GM21825 (cell line): Measurements from ENCODE around the gene XIAP.
"Not testable (repeated sequence)": the region's sequence is repeated elsewhere in the genome, so short reads cannot be mapped to it uniquely, and the experiment has no call there.

Source experiments
- ATAC-seq: cut with Tn5 transposase; IDR thresholded peaks from one replicate; pipeline ENCODE4 v1.9.1; 2021; ENCODE audit warnings: mild to moderate bottlenecking, moderate library complexity; ENCODE audit not compliant: unreplicated experiment

The XIAP gene

DNA sequence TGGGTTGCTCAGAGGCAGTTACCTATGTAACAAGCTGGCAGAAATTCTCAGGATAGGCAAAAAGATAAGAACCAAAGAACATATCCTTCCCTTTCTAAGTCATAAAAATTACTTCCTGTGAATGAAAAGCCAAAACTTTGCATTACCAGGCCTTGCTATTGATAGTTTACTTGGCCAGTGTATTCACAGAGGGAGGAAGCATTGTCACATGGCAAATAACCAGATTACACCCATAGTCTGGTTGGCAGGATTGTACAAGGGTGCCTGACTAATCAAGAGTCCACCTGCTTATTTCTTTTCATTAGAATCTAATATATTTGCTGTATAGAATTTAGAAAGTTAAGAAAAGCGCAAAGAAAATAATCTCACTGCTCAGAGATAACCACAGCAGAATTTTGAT is 14.1 kb downstream of the XIAP start:
- no peak for ATAC-seq

DNA sequence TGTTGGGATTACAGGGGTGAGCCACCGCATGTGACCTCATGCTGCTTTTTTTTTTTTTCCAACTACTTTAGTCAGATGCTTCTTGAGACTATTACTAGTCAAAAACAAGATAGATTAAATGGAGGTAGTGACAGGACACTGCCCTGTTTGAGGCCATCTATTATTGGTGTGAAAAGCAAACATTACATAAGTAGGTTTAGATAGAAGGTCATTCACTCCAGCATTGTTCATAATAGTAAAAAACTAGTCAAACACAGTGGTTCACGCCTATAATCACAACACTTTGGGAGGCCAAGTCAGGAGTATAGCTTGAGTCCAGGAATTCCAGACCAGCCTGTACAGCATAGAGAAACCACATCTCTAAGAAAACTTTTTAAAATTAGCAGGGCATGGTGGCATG is 16.3 kb downstream of the XIAP start:
- ATAC-seq = no peak

- ATAC-seq = no peak
Observed at GRCh38 chrX:123876844-123877243, 17.0 kb downstream of the XIAP start.

GRCh38 chrX:123878252-123878721 is 18.4 kb downstream of the XIAP start:
- peak; percentile 86 for ATAC-seq

GRCh38 chrX:123881330-123881729 is 21.5 kb downstream of the XIAP start:
- ATAC-seq = no peak

GRCh38 chrX:123882391-123882790 is 22.5 kb downstream of the XIAP start:
- no peak for ATAC-seq

DNA sequence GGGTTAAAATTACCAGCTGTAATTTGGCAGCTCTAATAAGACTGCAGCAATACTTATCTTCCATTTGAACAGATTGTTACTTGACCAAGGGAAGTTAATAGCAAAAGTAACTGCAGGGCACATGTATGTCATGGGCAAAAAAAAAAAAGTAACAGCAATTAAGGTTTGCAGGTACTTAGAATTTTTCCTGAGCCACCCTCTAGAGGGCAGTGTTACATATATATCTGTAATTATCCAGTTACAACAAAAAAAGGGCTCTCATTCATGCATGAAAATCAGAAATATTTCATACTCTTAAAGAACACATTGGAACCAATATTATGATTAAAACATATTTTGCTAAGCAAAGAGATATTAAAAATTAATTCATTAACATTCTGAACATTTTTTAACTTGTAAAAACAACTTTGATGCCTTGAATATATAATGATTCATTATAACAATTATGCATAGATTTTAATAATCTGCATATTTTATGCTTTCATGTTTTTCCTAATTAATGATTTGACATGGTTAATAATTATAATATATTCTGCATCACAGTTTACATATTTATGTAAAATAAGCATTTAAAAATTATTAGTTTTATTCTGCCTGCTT is 25.1 kb downstream of the XIAP start:
- ATAC-seq = no peak

DNA sequence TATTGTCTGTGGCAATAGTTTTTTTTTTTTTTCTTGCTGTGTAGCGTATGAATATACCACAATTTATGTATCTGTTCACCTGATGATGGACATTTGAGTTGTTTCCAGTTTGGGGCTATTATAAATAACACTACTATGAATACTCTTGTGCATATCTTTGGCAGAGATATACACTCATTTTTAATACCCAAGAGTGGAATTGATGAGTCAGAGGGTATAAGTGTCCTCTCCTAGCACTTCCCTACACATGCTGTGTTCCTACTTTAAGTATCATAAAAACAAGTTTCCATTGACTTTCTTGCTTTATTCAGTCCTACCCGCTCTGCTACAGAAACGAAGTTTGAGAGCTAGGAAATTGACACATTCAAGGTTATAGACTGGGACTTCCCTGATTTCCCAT is 39.8 kb downstream of the XIAP start:
- ATAC-seq = no peak

GRCh38 chrX:123903261-123903660 is 43.4 kb downstream of the XIAP start:
- not testable (repeated sequence) for ATAC-seq

DNA sequence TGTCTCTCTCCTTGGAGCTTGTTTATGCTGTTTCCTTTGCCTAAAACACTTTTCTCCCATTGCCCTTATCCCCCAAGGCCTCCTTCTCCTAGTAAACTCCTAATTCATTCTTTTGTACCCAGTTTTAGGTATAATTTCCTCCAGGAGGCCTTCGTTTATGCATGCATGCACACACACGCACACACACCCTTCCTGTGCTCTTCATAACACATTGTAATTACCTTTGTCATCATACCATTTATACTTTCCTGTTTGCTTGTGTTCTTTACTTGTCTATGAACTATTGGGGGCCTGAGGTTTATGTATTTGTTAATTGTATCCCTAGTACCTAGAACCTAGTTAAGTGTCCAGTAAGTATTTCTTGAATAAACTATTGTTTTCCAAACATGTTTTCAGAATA is 45.5 kb downstream of the XIAP start:
- ATAC-seq = no peak

- no peak for ATAC-seq
Observed at GRCh38 chrX:123906557-123907316, 46.9 kb downstream of the XIAP start.

GRCh38 chrX:123909523-123909922 is 49.7 kb downstream of the XIAP start:
- ATAC-seq = no peak

DNA sequence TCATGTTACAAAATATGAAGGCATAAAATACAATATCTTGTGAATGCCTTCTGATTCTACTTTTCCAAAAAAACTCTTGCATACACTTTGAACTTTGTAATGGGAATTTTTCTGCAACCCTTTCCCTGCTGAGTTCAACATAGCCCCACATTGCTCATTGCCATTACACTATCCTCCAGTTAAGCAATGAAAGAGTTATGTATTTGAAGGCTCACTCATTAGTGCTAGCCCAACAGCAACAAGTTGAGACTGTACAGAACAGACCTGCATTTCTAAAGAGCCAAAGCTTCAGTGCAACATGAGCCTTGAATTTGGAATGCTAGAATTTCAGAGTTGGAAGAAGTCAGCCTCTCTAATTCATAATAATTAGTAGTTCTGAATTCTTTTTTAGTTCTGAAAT is 57.2 kb downstream of the XIAP start:
- no peak for ATAC-seq

DNA sequence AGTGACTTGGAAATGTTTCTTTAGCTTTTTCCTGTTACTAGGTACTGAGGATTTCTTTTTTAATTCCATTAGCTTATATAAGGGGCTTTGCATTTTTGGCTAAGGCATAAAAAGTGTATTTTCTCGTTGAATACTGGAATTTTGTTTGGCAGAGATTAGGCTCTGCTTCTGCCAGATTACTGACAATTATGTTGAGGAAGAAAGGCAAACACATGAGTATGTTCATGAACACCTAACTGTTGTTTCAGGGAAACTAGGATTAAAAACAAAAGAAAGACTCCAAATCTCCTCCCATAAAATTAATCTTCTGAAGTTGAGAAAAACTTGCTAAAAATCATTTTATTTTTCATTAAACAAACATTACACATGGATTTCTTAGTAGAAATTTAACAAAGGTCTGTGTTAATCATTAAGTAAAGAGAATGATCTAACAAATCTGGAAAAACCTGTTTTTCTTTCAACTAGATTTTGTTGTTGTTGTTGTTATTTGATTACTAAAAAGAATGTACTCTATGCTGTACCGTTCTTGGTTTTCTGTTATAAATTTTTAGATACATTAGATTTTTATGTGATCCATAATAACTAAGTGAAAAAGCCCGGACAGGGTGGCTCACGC is 58.4 kb downstream of the XIAP start:
- ATAC-seq = no peak

DNA sequence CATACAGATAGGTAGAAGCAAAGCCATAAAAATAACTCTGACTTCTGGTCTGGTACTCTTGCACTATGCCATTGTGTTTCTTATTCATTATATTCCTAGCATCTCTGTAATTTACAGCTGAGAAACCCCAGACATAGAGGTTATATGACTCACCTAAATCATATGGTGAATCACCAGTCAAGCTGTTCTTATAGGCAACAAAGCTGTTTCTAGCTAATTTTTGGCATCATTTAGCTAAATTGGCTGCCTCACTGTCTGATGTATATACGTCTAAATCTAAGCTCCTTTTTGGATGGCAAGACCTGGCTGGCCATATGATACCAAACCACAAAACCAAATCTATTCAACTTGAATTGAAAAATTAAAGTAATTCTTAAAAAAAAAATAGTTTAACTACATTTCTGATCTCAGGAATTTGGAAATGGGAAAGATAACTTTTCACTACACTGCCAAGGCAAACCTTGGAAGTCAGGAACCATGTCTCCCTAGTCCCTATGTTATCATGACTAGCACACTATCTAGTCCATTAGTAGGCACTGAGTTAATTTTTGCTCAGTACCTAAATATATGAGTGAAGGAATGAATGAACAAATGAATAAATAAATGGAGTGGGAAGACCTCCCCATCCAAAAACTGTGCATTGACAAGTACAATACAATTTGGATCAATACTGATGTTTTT is 60.4 kb downstream of the XIAP start:
- ATAC-seq = no peak

GRCh38 chrX:123923211-123923610 is 63.4 kb downstream of the XIAP start:
- no peak for ATAC-seq

DNA sequence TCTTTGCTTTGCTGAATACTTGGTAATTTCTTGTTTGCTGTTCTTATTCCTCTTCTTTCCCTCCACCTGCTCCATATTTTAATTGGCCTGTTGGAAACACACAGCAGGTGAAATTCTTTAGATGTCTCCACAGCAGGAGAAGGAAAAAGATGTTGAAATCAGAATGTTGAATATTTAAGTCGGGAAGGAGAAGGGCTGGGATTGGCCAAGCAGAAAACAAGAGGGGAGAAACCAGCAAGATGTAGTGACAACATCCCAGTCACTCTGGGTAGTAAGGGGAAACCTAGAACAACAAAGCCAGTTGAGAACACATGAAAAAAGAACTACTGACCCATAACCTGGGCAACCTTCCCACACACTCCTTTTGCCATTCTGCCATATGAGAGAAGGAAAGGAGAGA is 64.3 kb downstream of the XIAP start:
- no peak for ATAC-seq

DNA sequence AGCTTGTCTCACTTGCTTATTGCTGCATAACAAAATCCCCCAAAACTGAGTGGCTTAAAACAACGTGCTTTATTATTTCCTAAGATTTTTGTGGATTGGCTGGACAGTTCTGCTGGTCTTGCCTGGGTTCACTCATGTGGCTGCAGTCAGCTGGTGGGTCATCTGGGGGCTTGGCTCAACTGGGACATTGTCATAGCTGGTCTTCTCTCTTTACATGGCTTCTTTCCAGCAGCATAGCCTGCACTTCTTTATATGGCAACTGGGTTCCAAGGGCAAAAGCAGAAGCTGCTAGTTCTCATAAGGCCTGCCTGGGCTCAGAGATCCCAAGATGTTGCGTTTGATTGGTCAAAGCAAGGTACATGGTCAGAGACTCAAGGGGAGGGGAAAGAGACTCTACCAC is 68.0 kb downstream of the XIAP start:
- ATAC-seq = no peak

- ATAC-seq = not testable (repeated sequence)
Observed at GRCh38 chrX:123932055-123932454, 72.2 kb downstream of the XIAP start.

GRCh38 chrX:123943074-123943473 is 83.2 kb downstream of the XIAP start:
- no peak for ATAC-seq

DNA sequence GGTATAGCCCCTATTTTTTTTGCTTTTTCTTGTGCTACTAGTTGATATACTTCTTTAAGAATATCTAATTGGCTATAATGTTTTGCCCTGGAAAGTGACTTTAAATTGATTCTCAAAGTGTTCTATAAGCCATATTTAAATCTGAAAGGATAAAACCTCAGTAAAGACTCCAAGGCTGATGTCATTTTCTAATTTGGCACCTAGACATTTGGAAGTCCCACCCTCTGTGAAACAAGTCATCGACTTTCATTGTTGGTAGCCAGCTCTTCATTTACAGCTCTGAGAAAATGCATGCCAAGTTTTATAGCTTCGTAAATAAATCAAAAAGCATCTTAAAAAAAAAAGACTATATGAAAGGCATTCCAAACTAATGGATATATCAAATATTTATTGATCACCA is 83.6 kb downstream of the XIAP start:
- no peak for ATAC-seq

DNA sequence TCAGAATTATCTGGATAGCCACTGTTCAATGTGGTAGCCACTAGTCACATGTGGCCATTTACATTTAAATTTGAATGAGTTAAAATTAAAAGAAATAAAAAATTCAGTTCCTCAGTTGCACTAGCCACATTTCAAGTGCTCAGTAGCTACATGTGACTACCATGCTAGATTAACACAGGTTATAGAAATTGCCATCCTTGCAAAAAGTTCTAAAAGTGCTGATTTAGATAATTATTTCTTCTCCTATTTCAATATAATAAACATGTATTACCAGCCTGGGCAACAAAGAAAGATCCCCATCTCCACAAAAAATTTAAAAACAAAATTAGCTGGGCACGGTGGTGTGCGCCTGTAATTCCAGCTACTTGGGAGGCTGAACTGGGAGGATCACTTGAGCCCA is 90.0 kb downstream of the XIAP start:
- no peak for ATAC-seq
